ENCODE data around the gene OSBP2.

OSBP2 gene

DNA sequence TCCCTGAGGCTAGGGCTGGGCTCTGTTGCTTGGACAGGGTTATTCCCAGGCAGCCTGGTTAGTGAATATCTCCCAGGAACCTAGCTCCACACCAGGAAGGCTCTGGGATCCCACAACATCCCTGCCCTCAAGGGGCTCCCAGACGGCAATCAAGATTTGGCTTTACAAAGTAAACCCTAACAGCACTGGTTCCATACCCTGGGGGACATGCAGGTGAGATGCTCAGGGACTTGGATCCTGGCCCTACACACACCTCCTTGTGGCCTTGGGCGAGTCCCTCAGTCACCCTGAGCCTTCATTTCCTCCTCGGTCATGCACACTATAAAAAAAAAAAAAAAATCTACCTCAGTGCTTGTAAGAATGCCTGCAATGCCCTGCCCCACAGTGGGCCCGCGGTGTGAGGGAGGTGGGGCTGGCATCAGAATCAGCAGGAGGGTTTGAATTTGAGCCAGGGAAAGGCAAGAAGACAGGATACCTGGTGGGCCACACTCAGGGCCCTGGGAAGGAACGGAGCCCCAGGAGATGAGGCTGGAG is 187.6 kb downstream of the OSBP2 start:
- DNase-seq (ENCODE audit: low read depth): no peak

DNA sequence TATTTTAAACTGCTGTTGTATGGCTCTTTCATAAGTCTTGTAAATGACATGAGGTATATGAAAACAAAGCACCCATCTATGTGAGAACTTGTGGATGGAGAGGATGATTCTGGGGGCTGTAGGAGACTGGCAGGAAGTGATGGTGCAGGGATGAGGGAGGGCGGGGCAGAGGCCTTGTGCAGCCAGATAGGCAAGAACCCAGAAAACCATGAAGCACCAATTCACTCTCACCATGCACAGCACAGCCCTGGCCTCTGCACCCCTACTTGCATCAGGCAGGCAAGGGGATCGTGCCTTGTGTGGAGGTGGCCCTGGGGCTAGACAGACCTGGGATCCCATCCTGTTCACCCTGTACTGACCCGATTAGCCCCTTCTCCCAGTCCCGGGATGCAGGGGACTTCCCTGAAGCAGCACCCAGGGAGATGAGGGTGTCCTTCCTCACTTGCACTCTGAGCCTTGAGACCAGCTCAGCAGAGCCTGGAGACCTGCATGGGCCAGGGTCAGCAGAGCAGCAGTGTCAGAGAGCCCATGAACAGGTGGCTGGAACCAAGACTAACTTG is 188.4 kb downstream of the OSBP2 start:
- DNase-seq (ENCODE audit: low read depth): no peak

DNA sequence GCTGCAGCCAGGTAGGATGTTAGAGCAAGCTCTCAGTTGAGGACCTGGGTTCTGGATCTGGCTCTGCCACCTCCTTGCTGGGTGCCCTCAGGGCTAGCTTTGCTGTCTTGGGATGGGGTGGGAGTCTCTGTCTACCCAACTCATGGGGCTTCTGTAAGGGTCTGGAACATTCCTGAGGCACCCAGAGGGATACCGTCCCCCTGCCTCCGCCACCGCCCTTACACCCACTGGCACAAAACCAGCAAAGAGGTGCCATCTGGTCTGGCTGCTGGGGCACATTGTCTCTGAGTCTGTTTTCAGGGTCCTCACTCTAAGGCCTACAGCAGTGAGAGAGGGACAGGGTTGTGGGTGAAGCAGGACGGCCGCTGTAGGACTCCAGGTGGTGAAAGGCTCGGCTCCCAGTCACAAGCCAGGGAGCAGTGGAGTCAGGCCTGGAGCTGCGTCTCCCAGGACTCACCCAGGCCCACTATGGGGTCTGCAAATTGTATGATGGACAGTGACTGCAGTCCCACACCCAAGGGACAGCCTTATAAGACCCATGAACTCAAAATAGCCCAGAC is 189.0 kb downstream of the OSBP2 start:
- DNase-seq (ENCODE audit: low read depth): no peak

DNA sequence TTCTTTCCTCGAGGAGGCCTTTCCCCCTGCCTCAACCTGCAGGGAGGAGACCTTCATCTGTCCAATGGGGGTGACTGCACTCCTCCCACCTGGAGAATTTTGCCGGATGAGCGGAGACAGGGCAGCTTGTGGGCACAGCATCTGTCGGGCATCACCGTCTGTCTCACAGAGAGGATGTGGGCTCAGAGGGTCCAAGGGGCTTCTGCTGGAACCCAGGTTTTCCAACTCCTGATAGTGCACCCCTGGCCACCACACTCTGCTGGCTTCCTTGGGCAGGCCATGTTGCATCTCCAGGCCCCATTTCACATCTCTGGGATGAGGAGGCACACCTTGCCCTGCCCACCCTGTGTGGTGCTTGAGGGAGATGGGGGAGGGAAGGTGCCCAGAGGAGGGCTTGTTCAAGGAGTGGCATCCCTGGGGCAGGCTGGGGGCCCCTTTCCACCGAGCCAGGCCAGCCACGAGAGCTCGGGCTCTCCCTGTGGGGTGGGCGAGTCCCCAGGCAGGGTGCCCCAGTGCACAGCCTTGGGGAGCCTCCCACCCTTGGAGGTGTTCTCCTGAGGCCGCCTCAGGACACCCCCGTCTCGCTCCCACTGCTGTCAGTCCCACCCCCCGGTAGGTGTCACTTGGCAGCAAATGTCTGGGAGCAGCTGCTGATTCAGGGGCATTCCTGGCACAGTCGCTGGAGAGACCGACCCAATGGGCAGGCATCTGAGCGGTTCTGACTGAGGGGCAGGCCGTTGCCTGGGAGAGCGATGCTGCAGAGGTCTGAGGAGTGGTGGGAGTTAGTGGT is 189.7 kb downstream of the OSBP2 start:
- DNase-seq (ENCODE audit: low read depth): no peak

DNA sequence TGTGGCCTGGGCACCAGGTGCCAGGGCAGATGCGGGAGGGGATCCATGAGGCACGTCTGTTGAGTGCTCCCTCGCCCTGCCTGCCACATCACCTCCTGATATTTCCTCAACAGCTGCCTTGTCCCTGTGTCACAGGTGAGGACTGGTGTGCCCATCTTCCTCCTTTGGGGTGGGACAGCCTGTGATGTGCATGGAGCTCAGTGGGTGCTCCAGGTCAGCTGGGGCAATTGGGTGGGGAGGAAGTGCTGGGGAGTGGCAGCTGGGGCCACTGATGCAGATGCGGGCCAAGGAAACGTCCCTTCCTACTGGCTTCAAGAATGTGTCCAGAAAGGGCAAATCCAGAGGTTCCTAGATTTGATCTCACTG is 190.3 kb downstream of the OSBP2 start:
- DNase-seq (ENCODE audit: low read depth): no peak

DNA sequence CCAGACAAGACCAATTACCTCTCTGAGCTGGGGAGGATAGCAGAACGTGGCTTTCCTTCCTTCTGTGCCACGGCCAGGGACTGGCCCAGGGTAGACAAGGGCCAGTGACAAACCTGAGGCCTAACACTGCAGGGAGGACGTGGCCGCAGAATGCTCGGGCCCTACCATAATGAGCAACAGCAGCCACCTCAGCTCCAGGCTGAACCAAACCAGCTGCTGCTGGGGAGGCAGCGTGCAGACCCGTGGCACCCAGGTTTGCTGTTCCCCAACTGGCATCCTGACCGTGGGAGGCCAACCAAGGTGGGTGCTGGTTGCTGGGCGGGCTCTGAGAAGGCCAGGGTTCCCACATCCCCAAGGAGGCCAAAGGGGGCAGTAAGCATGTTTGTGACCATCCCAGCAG is 190.9 kb downstream of the OSBP2 start:
- no peak for DNase-seq (ENCODE audit: low read depth)

DNA sequence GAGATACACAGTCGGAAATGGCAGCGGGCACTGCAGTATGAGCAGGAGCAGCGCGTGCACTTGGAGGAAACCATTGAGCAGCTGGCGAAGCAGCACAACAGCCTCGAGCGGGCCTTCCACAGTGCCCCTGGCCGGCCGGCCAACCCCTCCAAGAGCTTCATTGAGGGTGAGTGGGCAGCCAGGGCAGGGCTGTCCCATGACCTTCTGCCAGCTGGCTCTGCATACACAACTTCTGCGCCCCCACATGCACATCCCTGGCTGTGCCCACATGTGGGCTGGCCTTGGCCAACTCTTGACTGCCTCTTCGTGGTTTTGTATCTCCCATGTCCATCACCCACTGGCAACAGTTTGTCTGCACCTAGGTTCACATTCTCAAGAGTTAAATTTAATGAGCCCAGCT is 192.8 kb downstream of the OSBP2 start:
- no peak for DNase-seq (ENCODE audit: low read depth)

DNA sequence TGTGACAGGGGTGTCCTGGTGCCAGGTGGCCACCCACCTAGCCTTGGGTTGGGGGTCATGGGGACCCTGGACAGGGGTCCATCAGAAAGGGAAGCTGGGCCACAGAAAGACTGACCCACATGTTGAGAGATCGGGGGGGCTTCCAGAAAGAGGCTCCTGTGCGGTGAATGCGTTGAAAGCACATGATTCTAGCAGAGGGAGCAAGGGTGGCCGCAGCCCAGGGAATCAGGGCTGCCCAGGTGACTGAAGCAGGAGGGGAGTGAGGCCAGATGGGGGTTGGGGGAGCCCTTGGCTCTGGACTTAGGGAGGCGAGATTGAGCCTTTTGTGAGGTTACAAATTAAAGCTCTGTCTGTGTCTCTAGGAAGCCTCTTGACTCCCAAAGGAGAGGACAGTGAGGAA is 193.2 kb downstream of the OSBP2 start:
- no peak for DNase-seq (ENCODE audit: low read depth)

DNA sequence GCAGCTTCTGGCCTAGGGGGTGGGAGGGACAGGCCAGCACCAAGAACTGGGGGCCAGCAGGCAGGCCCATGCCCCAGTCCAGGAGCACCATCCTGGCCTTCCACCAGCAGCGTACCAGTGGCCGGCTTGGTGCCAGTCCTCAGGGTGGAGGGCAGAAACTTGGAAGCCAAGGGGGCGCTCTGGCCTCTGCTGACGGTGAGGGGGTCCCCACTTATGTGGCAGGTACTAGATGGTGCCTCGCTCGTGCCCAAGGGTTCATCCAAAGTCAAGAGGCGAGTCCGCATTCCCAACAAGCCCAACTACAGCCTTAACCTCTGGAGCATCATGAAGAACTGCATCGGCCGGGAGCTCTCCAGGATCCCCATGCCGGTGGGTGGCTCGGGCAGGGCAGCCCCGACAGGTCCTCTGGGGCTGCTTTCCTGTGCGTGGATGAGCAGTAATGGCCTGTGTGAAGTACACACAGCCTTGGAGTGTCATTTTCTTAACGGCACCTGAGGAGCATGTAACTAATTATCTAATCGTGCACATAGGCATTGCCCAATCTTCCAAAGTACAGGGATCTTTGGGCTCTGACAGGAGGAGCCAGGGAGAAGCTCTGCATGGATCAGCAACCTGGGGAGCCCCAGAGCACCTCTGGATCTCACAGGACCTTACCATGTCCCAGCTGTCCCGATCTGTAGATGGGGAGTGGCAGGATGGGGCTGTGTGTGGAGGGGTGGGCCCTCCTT is 194.8 kb downstream of the OSBP2 start:
- DNase-seq (ENCODE audit: low read depth): no peak

DNA sequence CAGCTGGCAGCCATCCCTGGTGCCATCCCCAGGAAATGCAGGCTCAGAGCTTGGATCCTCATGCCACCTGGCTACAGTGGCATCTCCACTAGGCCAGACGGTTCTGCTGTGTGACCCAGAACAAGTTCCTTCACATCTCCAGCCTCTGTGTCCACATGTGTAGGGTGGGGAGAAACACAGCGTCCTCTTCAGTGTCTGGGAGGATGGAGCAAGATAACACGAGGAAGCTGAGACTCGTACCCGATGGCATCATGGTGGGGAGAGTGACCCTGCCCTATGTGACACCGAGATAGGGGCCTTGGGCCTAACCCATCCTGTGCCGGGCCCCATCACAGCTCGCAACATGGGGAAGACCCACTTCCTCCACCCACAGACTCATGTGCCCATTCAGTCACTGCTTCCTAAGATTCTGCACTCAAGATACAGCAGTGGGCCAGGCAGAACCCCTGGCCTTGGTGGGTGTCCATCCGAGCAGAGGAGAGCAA is 195.4 kb downstream of the OSBP2 start:
- DNase-seq (ENCODE audit: low read depth): no peak

DNA sequence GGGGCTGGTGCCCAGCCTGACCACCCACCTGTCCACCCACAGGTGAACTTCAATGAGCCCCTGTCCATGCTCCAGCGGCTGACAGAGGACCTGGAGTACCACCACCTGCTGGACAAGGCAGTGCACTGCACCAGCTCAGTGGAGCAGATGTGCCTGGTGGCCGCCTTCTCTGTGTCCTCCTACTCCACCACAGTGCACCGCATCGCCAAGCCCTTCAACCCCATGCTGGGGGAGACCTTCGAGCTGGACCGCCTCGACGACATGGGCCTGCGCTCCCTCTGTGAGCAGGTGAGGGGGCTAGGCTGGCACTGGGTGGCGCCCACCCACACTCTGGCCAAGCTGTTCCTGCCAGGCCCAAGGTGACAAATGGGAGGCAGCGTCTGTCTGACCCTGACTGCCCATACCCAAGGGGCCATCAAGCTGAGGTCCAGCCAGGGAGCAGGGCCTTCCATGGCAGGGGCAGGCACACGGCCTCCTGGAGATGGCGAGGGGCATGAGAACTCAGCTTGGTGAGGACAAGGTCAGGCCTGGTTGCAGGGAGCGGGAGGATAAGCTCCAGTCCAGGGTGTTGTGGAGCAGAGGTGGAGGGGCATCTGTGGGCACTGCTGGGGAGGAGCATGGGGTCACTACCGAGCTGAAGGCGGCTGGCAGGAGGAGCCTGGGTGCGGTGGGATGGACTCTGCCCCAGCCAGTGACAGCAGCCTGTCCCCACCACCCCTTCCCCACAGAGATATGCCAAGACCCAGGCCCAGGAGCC is 196.2 kb downstream of the OSBP2 start:
- DNase-seq (ENCODE audit: low read depth): no peak

DNA sequence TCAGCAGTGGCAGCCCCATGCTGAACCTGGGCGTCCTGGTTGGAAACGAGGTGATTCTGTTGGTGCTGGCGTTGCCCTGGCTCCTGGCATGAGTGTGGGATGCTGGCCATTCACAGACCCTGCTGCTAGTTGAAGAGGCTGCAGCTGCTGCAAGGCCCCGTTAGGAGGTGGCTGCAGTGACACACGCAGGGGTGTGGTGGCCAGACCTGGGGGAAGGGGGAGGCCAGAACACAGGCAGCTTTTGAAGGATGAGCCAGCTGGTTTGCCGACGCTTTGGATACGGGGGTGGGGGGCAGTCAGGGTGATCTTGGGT is 196.7 kb downstream of the OSBP2 start:
- DNase-seq (ENCODE audit: low read depth): no peak

DNA sequence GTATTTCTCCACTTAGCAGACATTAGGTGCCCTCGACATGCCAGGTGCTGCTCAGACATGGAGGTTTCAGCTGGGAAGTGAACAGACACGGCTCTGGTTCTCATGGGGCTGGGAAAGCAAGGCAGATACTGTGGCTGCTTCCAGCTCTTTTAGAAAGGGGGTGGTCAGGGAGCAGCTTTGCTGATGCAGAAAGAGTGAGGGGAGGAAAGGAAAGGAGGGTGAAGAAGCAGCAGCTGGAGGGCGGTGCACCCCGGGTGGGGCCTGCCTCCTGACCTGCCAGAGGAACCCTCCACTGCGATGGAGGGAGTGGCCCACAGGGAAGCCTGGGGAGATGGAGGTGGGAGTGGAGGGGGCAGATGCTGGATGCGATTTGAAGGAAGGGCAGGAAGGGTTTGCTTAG is 197.1 kb downstream of the OSBP2 start:
- no peak for DNase-seq (ENCODE audit: low read depth)

DNA sequence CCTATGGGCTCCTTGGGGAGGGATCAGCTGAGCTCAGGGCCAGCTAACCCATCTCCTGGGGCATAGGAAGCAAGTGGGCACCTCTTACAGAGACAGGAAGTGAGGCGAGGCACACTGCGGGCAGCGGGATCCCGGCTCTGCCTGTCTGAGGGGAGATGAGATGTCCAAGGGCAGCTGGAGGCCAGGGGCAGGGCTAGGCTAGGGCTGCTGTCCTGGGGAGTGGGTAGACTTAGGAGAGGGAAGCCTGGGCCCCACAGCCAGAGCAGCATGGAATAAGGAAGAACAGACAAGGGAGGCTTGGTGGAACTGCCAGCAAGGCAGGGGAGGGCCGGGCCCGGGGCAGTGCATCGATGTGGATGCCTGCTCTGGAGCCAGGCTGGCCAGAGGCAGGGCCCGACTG is 197.6 kb downstream of the OSBP2 start:
- no peak for DNase-seq (ENCODE audit: low read depth)

DNA sequence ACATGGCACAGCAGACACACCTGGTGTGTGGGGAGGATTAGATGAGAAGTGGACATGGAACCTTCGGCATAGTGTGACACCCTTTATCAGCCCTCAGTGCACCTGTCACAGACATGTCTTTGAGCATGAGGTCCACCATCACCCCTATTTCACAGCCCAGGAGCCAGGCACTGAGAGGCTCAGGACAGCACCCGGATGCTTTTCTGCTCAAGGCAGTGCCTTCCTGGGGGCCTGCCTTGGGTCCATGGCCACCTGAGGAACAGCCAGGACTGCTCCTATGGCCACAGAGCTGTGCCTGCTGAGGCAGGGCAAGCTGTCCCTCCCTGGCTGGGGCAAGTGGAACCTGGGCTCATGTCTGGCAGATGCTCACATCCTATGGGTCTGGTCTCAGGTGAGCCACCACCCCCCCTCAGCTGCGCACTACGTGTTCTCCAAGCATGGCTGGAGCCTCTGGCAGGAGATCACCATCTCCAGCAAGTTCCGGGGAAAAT is 198.1 kb downstream of the OSBP2 start:
- DNase-seq (ENCODE audit: low read depth): no peak

DNA sequence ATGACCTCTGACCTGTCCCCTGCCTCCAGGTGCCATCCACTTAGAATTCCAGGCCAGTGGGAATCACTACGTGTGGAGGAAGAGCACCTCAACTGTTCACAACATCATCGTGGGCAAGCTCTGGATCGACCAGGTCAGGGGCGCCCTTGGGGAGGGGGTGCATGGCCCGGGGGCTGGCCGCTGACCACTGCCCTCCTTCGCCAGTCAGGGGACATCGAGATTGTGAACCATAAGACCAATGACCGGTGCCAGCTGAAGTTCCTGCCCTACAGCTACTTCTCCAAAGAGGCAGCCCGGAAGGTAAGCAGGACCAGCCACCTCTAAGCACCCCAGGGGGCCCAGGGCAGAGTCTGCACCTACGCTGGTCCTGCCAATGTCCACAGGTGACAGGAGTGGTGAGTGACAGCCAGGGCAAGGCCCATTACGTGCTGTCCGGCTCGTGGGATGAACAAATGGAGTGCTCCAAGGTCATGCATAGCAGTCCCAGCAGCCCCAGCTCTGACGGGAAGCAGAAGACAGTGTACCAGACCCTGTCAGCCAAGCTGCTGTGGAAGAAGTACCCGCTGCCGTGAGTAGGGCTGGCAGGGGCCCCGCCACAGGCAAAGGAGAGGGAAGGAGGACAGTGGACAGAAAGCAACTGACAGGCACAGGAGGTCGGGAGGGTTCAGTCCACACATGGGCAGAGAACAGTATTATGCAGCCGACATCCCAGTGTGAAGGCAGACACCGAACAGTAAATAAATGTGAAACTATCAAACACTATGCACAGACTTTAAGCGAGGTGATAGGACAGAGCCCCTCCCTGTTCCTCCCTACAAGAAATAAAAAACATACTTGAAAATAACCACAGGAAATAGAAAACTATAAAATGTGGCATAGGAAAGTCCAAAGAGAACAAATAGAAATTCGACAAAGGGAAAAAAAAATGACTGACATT is 199.0 kb downstream of the OSBP2 start:
- DNase-seq (ENCODE audit: low read depth): no peak

DNA sequence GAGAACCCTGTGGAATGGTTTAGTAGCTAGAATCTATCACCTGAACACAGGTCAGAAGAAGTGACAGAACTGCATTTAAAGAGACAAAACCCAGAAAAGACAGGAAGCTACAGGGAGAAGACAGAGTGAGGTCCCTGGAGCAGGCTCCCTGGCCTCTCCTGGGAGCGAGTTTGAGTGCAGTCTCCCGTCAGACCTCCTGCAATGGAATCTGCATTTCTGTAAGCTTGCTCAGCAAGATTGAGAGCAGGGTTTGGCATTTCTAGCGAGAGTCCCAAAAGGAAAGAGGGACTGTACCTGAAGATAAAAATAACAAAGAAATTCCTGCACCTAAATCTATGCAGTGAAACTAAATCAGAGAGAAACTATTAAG is 199.7 kb downstream of the OSBP2 start:
- no peak for DNase-seq (ENCODE audit: low read depth)

DNA sequence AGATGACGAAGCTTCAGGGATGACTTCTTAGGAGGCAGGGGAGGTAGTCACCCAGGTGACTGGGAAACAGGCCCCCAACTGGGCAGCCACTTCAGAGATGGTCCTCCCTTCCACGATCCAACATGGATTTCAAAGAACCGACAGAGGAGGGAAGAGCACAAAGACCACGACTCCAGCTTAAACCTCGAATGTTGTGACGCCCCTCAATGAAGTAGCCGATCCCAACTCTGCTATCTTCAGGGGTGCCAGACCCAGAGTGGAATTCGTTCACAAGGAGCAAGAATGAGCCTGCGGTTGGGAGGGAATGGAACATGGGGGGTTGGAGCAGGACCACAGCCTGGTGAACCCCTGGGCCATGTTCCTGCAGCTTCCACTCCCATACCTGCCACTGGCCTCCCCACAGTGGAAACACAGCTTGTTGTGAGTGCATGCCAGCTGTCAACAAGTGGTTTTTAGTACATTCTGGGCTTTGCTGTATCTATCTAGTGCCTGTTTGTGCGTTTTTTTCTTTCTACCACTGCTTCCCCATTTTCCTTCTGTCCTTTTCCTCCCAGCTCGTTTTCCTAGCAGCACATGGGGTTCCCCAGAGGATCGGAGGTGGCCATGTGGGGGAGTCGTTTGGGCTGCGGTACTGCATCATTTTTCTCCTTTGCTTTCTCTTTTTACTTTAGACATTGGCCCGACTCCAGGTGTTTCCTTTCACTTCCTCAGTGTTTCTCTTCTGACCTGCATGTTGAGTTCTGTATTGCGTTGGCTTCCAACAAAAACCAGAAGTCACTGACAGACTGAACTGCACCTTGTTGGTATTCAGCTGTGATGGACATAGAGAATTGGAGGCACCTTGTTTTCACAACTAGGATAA is 208.1 kb downstream of the OSBP2 start:
- no peak for DNase-seq (ENCODE audit: low read depth)

DNA sequence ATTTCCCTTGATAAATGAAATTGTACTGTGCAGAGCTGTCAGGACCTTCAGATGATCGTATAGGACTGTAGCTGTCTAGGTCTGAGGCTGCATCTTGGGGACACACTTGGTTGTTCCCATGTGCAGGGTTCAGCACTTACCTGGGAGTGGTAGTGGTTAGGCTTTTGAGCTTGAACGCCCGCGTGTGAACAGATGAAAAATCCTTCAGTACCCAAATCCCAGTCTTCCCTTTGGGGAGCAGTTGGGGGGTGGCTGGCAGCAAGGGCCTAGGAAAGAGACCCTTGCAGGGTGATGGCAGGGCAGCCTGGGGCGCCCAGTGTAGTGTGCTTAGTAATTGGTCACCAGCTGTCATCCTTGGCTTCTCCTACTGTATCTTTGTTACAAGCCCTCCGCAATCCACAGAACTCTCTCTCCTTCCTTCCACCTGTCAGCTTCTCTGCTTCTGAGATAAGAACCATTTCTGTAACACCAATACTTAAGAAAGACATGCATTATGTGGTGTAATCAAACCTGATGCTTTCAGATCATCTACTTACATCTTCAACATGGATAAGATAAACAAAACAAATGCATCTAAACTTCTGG is 209.3 kb downstream of the OSBP2 start:
- no peak for DNase-seq (ENCODE audit: low read depth)
